Heart left ventricle (tissue), 16 donors: ENCODE data around the gene KLK14. TPM values are rescaled to one million over a fixed set of nuclear protein-coding genes. Genes with fewer than 3 reads are reported as not detected.

Experiments used
- ATAC-seq, 4 donors: fragments of 200-7000 bp; cut with Tn5 transposase; one replicate each; pipeline ENCODE4 v1.9.1; 2020 to 2022; ENCODE audit warnings: moderate library complexity in 4 of 4, mild to moderate bottlenecking in 3 of 4, moderate number of reproducible peaks in 1 of 4
- DNase-seq, 5 donors: peaks; one replicate each; pipeline ENCODE4 v3.0.0-alpha.2; 2020
- H3K27ac ChIP-seq, 12 donors: fragments of 200-600 bp; sonication (generic) in 4 of 12; one replicate each; pipeline versions ENCODE4 v1.5.0 to v1.8.0; 2016 to 2022; ENCODE audit warnings: mild to moderate bottlenecking in 2 of 12
- H3K27me3 ChIP-seq, 9 donors: fragments of 200-600 bp; sonication (generic) in 2 of 9; one replicate each; pipeline versions ENCODE4 v1.5.1 to v1.8.0; 2016 to 2022; ENCODE audit warnings: mild to moderate bottlenecking in 3 of 9
- H3K36me3 ChIP-seq, 9 donors: fragments of 200-600 bp; sonication (generic) in 2 of 9; one replicate each; pipeline versions ENCODE4 v1.5.0 to v1.8.0; 2018 to 2022; ENCODE audit warnings: mild to moderate bottlenecking in 2 of 9
- H3K4me1 ChIP-seq, 12 donors: fragments of 200-600 bp; sonication (generic) in 4 of 12; one replicate each; pipeline versions ENCODE4 v1.5.0 to v1.8.0; 2016 to 2022; ENCODE audit warnings: mild to moderate bottlenecking in 3 of 12
- H3K4me3 ChIP-seq, 12 donors: fragments of 200-600 bp; sonication (generic) in 4 of 12; one replicate each; pipeline versions ENCODE4 v1.5.0 to v1.8.0; 2017 to 2022; ENCODE audit warnings: mild to moderate bottlenecking in 9 of 12, moderate library complexity in 4 of 12
- H3K9me3 ChIP-seq, 12 donors: fragments of 200-600 bp; sonication (generic) in 4 of 12; one replicate each; pipeline versions ENCODE4 v1.5.0 to v1.8.0; 2016 to 2022; ENCODE audit warnings: mild to moderate bottlenecking in 1 of 12
- CTCF ChIP-seq, 12 donors: fragments of 200-600 bp; sonication (generic) in 4 of 12; IDR thresholded peaks; one replicate each; pipeline versions ENCODE4 v1.5.0 to v1.8.0; 2018 to 2022; ENCODE audit warnings: antibody characterized with exemption in 12 of 12, mild to moderate bottlenecking in 5 of 12
- POLR2A ChIP-seq, 2 donors: fragments of 450-650 bp; IDR thresholded peaks; one replicate each; pipeline ENCODE4 v1.6.1; 2017; ENCODE audit warnings: antibody characterized with exemption in 2 of 2, mild to moderate bottlenecking in 2 of 2, moderate library complexity in 2 of 2
- WGBS, 4 donors: extraction: QIAGEN DNeasy Blood & Tissue Kit in 2 of 4; methylation state at CpG; one replicate each; pipeline versions ENCODE4 v1.1.5 to v1.1.7; 2013 to 2018; 5-methylcytosine and 5-hydroxymethylcytosine counted together
- intact Hi-C, 10 donors: fragments of 100-400 bp; cut with DNase I; formaldehyde crosslinking; loops; one replicate each; pipeline versions ENCODE4 v1.11.1 to v1.14.2; 2022
- polyA plus RNA-seq, 2 donors: library from polyadenylated mRNA; stranded (reverse); fragments of 200-250 nt; gene quantifications; one replicate each; pipeline ENCODE4 v1.2.3, GENCODE V29; 2013
- total RNA-seq, 9 donors: library from RNA; depleted of rRNA in 2 of 9; stranded (reverse); fragments of >200 nt in 2 of 9; fragmentation: NEBNext Ultra II Directional in 3 of 9; extraction: Animal tissue kit (Norgen Biotek cat#: 25700) in 3 of 9; gene quantifications; one replicate each; pipeline versions ENCODE4 v1.1.0 to v1.2.4, GENCODE V29; 2016 to 2023
- donor health status: ischemic (EF 13 %, LVEDD 7.1; RV severe dilation, severe dysfunction).
- donor health status: healthy with polysubstance abuse.
- donor health status: DM: no; HTN: yes; CAD: no.
- donor health status: DM: no; HTN: no; CAD: no.
- donor health status: ischemic (EF 25% LVEDD 6.9; RV normal size, moderate dysfunction).
- donor health status: ischemic (EF 25% LVEDD 5.7; RV mildly dilated, moderate dysfunction).
- donor health status: healthy.
- donor health status: DM: yes; HTN: yes; CAD: no.
- donor health status: ischemic (EF 35%, LVEDD 5.7; RV mildly dilated, moderate dysfunction).
- donor health status: nonischemic (EF 11% LVEDD 7.7; RV severe dilation, severe dysfunction).
- donor health status: DM: yes; HTN: yes; CAD: no.
- donor health status: PGD.
- donor health status: ischemic (EF 29% LVEDD 5.4; RV normal size, mild dysfunction).
- donor health status: nonischemic (EF 23%, LVEDD 6.1; RV moderate dilation, normal function).

Gene KLK14
- total and polyA plus RNA-seq, 11 donors = 0.17 to 0.64 (median 0.33) TPM; not detected in 4

GRCh38 chr19:51122112-51122981 is 39.7 kb upstream of the KLK14 start:
- H3K27me3 ChIP-seq = peaks cover 0 to 27% (median 3%) of the 10 kb centered on the region in 9 donors

GRCh38 chr19:51121257-51121656 is 38.6 kb upstream of the KLK14 start:
- H3K4me3 ChIP-seq = no peak overlapping the region
- H3K4me1 ChIP-seq = peaks cover 0 to 63% (median 0%) of the 10 kb centered on the region in 12 donors
- peaks cover 0 to 36% (median 3%) of the 10 kb centered on the region in 9 donors for H3K27me3 ChIP-seq
- peak overlapping the region in 1 of 12 donors; percentile 95 for H3K27ac ChIP-seq
- no peaks in the 10 kb centered on the region for H3K36me3 ChIP-seq
- DNase-seq = no peak
- intact Hi-C loops = no loop called here
- H3K9me3 ChIP-seq = no peaks in the 10 kb centered on the region
- 85 to 92% (median 90%) methylated on average over 8 of the region's 8 CpGs for WGBS, 4 donors
- ATAC-seq = peak in 1 of 4 donors; percentile 33
- TF ChIP-seq CTCF (IDR thresholded peaks at IDR 0.05) (no peak), POLR2A (IDR thresholded peaks at IDR 0.05) (no peak)

More at GRCh38 chr19:51122112-51122981, 39.7 kb upstream of the KLK14 start:
- Histone ChIP-seq H3K9me3 (no peaks in the 10 kb centered on the region), H3K4me1 (peaks cover 0 to 71% (median 0%) of the 10 kb centered on the region in 12 donors), H3K4me3 (peak overlapping the region in 1 of 12 donors; percentile 43), H3K27ac (peak overlapping the region in 7 of 12 donors; percentile 3 to 95 (median 34)), H3K36me3 (no peaks in the 10 kb centered on the region)
- TF ChIP-seq POLR2A (IDR thresholded peaks at IDR 0.05) (peak in 1 of 2 donors; percentile 14), CTCF (IDR thresholded peaks at IDR 0.05) (no peak)
- peak in 1 of 5 donors; percentile 42 for DNase-seq
- 69 to 75% (median 70%) methylated on average over 22 of the region's 22 CpGs for WGBS, 4 donors
- peak in 2 of 4 donors; percentile 20 to 35 for ATAC-seq
- intact Hi-C loops = no loop called here

GRCh38 chr19:51120160-51120559 is 37.5 kb upstream of the KLK14 start:
- no peak overlapping the region for H3K4me3 ChIP-seq
- TF ChIP-seq CTCF (IDR thresholded peaks at IDR 0.05) (no peak), POLR2A (IDR thresholded peaks at IDR 0.05) (no peak)
- peak overlapping the region in 1 of 12 donors; percentile 76 for H3K27ac ChIP-seq
- 82 to 88% (median 85%) methylated on average over 6 of the region's 6 CpGs for WGBS, 4 donors
- intact Hi-C loops = no loop called here
- ATAC-seq (no peak), DNase-seq (no peak)
- no peaks in the 10 kb centered on the region for H3K36me3 ChIP-seq
- H3K27me3 ChIP-seq = peaks cover 0 to 38% (median 3%) of the 10 kb centered on the region in 9 donors
- no peaks in the 10 kb centered on the region for H3K9me3 ChIP-seq
- H3K4me1 ChIP-seq = peaks cover 0 to 59% (median 0%) of the 10 kb centered on the region in 12 donors

GRCh38 chr19:51119611-51120010 is 36.9 kb upstream of the KLK14 start:
- TF ChIP-seq POLR2A (IDR thresholded peaks at IDR 0.05) (no peak), CTCF (IDR thresholded peaks at IDR 0.05) (no peak)
- peak in 1 of 4 donors; percentile 11 for ATAC-seq
- H3K9me3 ChIP-seq = no peaks in the 10 kb centered on the region
- WGBS, 4 donors = 75 to 84% (median 82%) methylated on average over 6 of the region's 6 CpGs
- H3K27ac ChIP-seq = peak overlapping the region in 1 of 12 donors; percentile 76
- intact Hi-C loops = loop anchor here in 1 of 10 donors (10.0 kb wide), 1 partner anchor 465 kb away; no protein-coding TSS in a partner anchor
- no peak for DNase-seq
- H3K36me3 ChIP-seq = no peaks in the 10 kb centered on the region
- H3K4me3 ChIP-seq = no peak overlapping the region
- peaks cover 0 to 59% (median 0%) of the 10 kb centered on the region in 12 donors for H3K4me1 ChIP-seq
- H3K27me3 ChIP-seq = peaks cover 0 to 37% (median 3%) of the 10 kb centered on the region in 9 donors
